Effector memory CD4-positive, alpha-beta T cell (primary cell): ENCODE results near the gene EFHB.
A peak's percentile ranks its signal among the peaks of the same experiment; 100 is the strongest.

Source experiments
- DNase-seq, 3 donors: peaks; one replicate each; pipeline ENCODE4 v3.0.0-alpha.2; 2020
- H3K27ac ChIP-seq: 2 replicates; pipeline ENCODE4 v1.7.0; 2013; ENCODE audit warnings: mild to moderate bottlenecking, low read length, moderate library complexity; ENCODE audit not compliant: insufficient read depth, poor library complexity, severe bottlenecking
- H3K27me3 ChIP-seq: replicated peaks from 2 replicates; pipeline ENCODE4 v1.7.0; 2013; ENCODE audit warnings: mild to moderate bottlenecking, low read length; ENCODE audit not compliant: insufficient read depth, control insufficient read depth, poor library complexity, severe bottlenecking
- H3K36me3 ChIP-seq: 2 replicates; pipeline ENCODE4 v1.7.0; 2013; ENCODE audit warnings: mild to moderate bottlenecking, low read length, moderate library complexity; ENCODE audit not compliant: control insufficient read depth, insufficient read depth
- H3K4me1 ChIP-seq: 2 replicates; pipeline ENCODE4 v1.7.0; 2013; ENCODE audit warnings: low read length, mild to moderate bottlenecking; ENCODE audit not compliant: control insufficient read depth, insufficient read depth, poor library complexity, severe bottlenecking
- H3K4me3 ChIP-seq: 2 replicates; pipeline ENCODE4 v1.7.0; 2013; ENCODE audit warnings: low read length, low read depth, mild to moderate bottlenecking; ENCODE audit not compliant: insufficient read depth, poor library complexity, severe bottlenecking
- H3K9me3 ChIP-seq: 2 replicates; pipeline ENCODE4 v1.7.0; 2013; ENCODE audit warnings: mild to moderate bottlenecking, low read length, moderate library complexity; ENCODE audit not compliant: control insufficient read depth

EFHB gene

GRCh38 chr3:19950316-19950715 is 16.3 kb upstream of the EFHB start:
- no peak for DNase-seq
- Histone ChIP-seq H3K4me3 (no peak overlapping the region), H3K9me3 (no peaks in the 10 kb centered on the region), H3K27ac (no peak overlapping the region), H3K4me1 (peaks cover 20% of the 10 kb centered on the region), H3K36me3 (peaks cover 31% of the 10 kb centered on the region), H3K27me3 (no peaks in the 10 kb centered on the region)

GRCh38 chr3:19948226-19948591 is 14.2 kb upstream of the EFHB start:
- Histone ChIP-seq H3K27me3 (no peaks in the 10 kb centered on the region), H3K36me3 (peaks cover 14% of the 10 kb centered on the region), H3K4me1 (peaks cover 20% of the 10 kb centered on the region), H3K9me3 (no peaks in the 10 kb centered on the region), H3K27ac (peak overlapping the region; percentile 95), H3K4me3 (peak overlapping the region; percentile 94)
- no peak for DNase-seq

- Histone ChIP-seq H3K4me3 (peak overlapping the region; percentile 94), H3K9me3 (no peaks in the 10 kb centered on the region), H3K4me1 (peaks cover 20% of the 10 kb centered on the region), H3K27me3 (no peaks in the 10 kb centered on the region), H3K36me3 (peaks cover 14% of the 10 kb centered on the region), H3K27ac (peak overlapping the region; percentile 95)
- peak; percentile 25 to 42 (median 41) for DNase-seq
These were observed 13.7 kb upstream of the EFHB start for GRCh38 chr3:19947549-19948225.

GRCh38 chr3:19946832-19947548 is 13.0 kb upstream of the EFHB start, which contains the start of gene RAB5A:
Gene RAB5A, plus strand, starts transcription at chr3:19947097. Its CDS starts 3,802 bp downstream, at chr3:19950899.
- Histone ChIP-seq H3K9me3 (no peaks in the 10 kb centered on the region), H3K4me1 (peaks cover 20% of the 10 kb centered on the region), H3K27me3 (no peaks in the 10 kb centered on the region), H3K27ac (peak within 1 kb of the TSS; percentile 95), H3K36me3 (peaks cover 8% of the 10 kb centered on the region), H3K4me3 (peak within 1 kb of the TSS; percentile 94)
- peak; percentile 92 to 96 (median 94) for DNase-seq

GRCh38 chr3:19945969-19946831 is 12.2 kb upstream of the EFHB start:
- DNase-seq = no peak
- H3K9me3 ChIP-seq = no peaks in the 10 kb centered on the region
- H3K4me3 ChIP-seq = peak overlapping the region; percentile 94
- H3K27me3 ChIP-seq = no peaks in the 10 kb centered on the region
- peaks cover 3% of the 10 kb centered on the region for H3K36me3 ChIP-seq
- peaks cover 16% of the 10 kb centered on the region for H3K4me1 ChIP-seq
- peak overlapping the region; percentile 95 for H3K27ac ChIP-seq

- H3K27me3 ChIP-seq = no peaks in the 10 kb centered on the region
- no peak for DNase-seq
- H3K4me1 ChIP-seq = peaks cover 16% of the 10 kb centered on the region
- no peak overlapping the region for H3K4me3 ChIP-seq
- H3K27ac ChIP-seq = no peak overlapping the region
- H3K9me3 ChIP-seq = no peaks in the 10 kb centered on the region
- no peaks in the 10 kb centered on the region for H3K36me3 ChIP-seq
These were observed 11.5 kb upstream of the EFHB start for GRCh38 chr3:19945534-19945933.

- no peaks in the 10 kb centered on the region for H3K4me1 ChIP-seq
- H3K4me3 ChIP-seq = no peak overlapping the region
- no peak overlapping the region for H3K27ac ChIP-seq
- H3K9me3 ChIP-seq = no peaks in the 10 kb centered on the region
- no peaks in the 10 kb centered on the region for H3K36me3 ChIP-seq
- H3K27me3 ChIP-seq = no peaks in the 10 kb centered on the region
- no peak for DNase-seq
These were observed 6.6 kb upstream of the EFHB start for GRCh38 chr3:19940643-19941042.

GRCh38 chr3:19938295-19938627 is 4.2 kb upstream of the EFHB start:
- Histone ChIP-seq H3K27me3 (no peaks in the 10 kb centered on the region), H3K27ac (no peak overlapping the region), H3K36me3 (no peaks in the 10 kb centered on the region), H3K4me3 (no peak overlapping the region), H3K4me1 (no peaks in the 10 kb centered on the region), H3K9me3 (no peaks in the 10 kb centered on the region)
- DNase-seq = no peak

- H3K27ac ChIP-seq = no peak overlapping the region
- no peaks in the 10 kb centered on the region for H3K27me3 ChIP-seq
- no peaks in the 10 kb centered on the region for H3K4me1 ChIP-seq
- no peak for DNase-seq
- H3K9me3 ChIP-seq = no peaks in the 10 kb centered on the region
- H3K4me3 ChIP-seq = no peak overlapping the region
- H3K36me3 ChIP-seq = no peaks in the 10 kb centered on the region
These were observed 3.7 kb upstream of the EFHB start for GRCh38 chr3:19937459-19938294.
